Stimulated activated naive CD4-positive, alpha-beta T cell treated with Interleukin-2 at 50 U/mL for 16 hours (primary cell): ENCODE results near the gene NCK1.
"Not testable (repeated sequence)": the region's sequence is repeated elsewhere in the genome, so short reads cannot be mapped to it uniquely, and the experiment has no call there.

Experiments used
- DNase-seq: peaks from one replicate; lab custom pipeline; 2025; lab: John Stamatoyannopoulos, UW

NCK1 gene

GRCh38 chr3:136947477-136947876 lies 85.5 kb downstream of the NCK1 start:
- no peak for DNase-seq

- no peak for DNase-seq
These were observed 87.1 kb downstream of the NCK1 start for GRCh38 chr3:136949146-136949545.

GRCh38 chr3:136949708-136950107 lies 87.7 kb downstream of the NCK1 start:
- DNase-seq, result no peak

- no peak for DNase-seq
These were observed 88.6 kb downstream of the NCK1 start for GRCh38 chr3:136950623-136951022.

- no peak for DNase-seq
These were observed 90.3 kb downstream of the NCK1 start for GRCh38 chr3:136952292-136952691.

GRCh38 chr3:136954251-136954650 lies 92.2 kb downstream of the NCK1 start:
- no peak for DNase-seq

GRCh38 chr3:136954980-136955780 lies 93.2 kb downstream of the NCK1 start:
- DNase-seq, result no peak

GRCh38 chr3:136955813-136956212 lies 93.8 kb downstream of the NCK1 start:
- DNase-seq, result no peak

- no peak for DNase-seq
These were observed 95.0 kb downstream of the NCK1 start for GRCh38 chr3:136956971-136957370.

- DNase-seq, result no peak
These were observed 95.8 kb downstream of the NCK1 start, which contains the start of gene IL20RB for GRCh38 chr3:136957751-136958288. IL20RB (plus strand) TSS chr3:136957983; CDS start chr3:136958114, 131 bp downstream.

- DNase-seq, result no peak
These were observed 96.9 kb downstream of the NCK1 start for GRCh38 chr3:136958939-136959338.

- no peak for DNase-seq
These were observed 97.6 kb downstream of the NCK1 start for GRCh38 chr3:136959599-136959998.

GRCh38 chr3:136960838-136961836 lies 99.1 kb downstream of the NCK1 start:
- DNase-seq, result no peak

- no peak for DNase-seq
These were observed 100.9 kb downstream of the NCK1 start for GRCh38 chr3:136962927-136963326.

GRCh38 chr3:136969539-136969938 lies 107.5 kb downstream of the NCK1 start:
- DNase-seq, result not testable (repeated sequence)

GRCh38 chr3:136973352-136973751 lies 111.3 kb downstream of the NCK1 start:
- DNase-seq, result no peak

- no peak for DNase-seq
These were observed 112.7 kb downstream of the NCK1 start for GRCh38 chr3:136974670-136975069.

- DNase-seq, result no peak
These were observed 117.2 kb downstream of the NCK1 start for GRCh38 chr3:136979204-136979603.

- no peak for DNase-seq
These were observed 117.7 kb downstream of the NCK1 start for GRCh38 chr3:136979684-136980083.

GRCh38 chr3:136982033-136982432 lies 120.0 kb downstream of the NCK1 start:
- DNase-seq, result no peak

GRCh38 chr3:136982520-136983138 lies 120.6 kb downstream of the NCK1 start:
- DNase-seq, result no peak

- no peak for DNase-seq
These were observed 122.8 kb downstream of the NCK1 start for GRCh38 chr3:136984837-136985236.
